ENCODE results near the gene PHLPP1. TPM values are rescaled to one million over a fixed set of nuclear protein-coding genes. Genes with fewer than 3 reads are reported as not detected.

Gene PHLPP1
- total and polyA plus RNA-seq, 2 of the 13 experiments (the other 11 are each of a cell fraction or from before 2014, with no cell fraction given), result 9.8 to 18.5 TPM

- intact Hi-C loops (cut with micrococcal nuclease; ENCODE audit: unreplicated experiment), result no loop called here
- BruUV-seq (replicated peaks), result no TSS peak
- CTCF ChIA-PET (ENCODE audit: low intra/inter-chr PET ratio, low total read pairs), result no interaction called here
These were observed 233.4 kb downstream of the PHLPP1 start for GRCh38 chr18:62948788-62949187.

GRCh38 chr18:62950246-62950645 is 234.9 kb downstream of the PHLPP1 start:
- no peak overlapping the region for H3K4me2 ChIP-seq (ENCODE audit: low read depth, low read length)
- ATAC-seq (no peak), FAIRE-seq (no peak), DNase-seq (ENCODE audit: low spot score) (no peak)
- H3K36me3 ChIP-seq (replicated peaks in 1 of 2; ENCODE audit: control insufficient read depth in 1 of 2, insufficient read depth in 2 of 2, low read length in 2 of 2), result peaks cover 12 to 46% of the 10 kb centered on the region in 2 experiments; a peak in 4 of 5 replicates
- H3K27ac ChIP-seq (ENCODE audit: extremely low read length, insufficient read depth, low read length), result no peak overlapping the region
- no TSS peak for BruUV-seq (replicated peaks)
- in situ Hi-C loops (cut with HindIII; ENCODE audit: extremely low pct_ligation_motif_present, low pct_unique_long_range_greater_than_20kb), result loop anchor here (10.0 kb wide), 1 partner anchor 235 kb away; the partner anchor contains the start of gene PHLPP1
- no peaks in the 10 kb centered on the region for H4K20me1 ChIP-seq (ENCODE audit: insufficient read depth, low read length)
- TF ChIP-seq CEBPB (IDR thresholded peaks at IDR 0.05; ENCODE audit: borderline replicate concordance, low read depth, low read length) (no peak), PRDM10 (CRISPR knock-in tag; IDR thresholded peaks at IDR 0.05; ENCODE audit: low read depth) (no peak), NRL (CRISPR knock-in tag; IDR thresholded peaks at IDR 0.05; ENCODE audit: borderline replicate concordance) (no peak), SIX1 (CRISPR knock-in tag; IDR thresholded peaks at IDR 0.05; ENCODE audit: borderline replicate concordance) (no peak), HMG20B (CRISPR knock-in tag; conservative IDR thresholded peaks at IDR 0.05) (no peak), RNF2 (conservative IDR thresholded peaks at IDR 0.05; ENCODE audit: low read depth) (no peak), ZNF18 (CRISPR knock-in tag; IDR thresholded peaks at IDR 0.05; ENCODE audit: insufficient replicate concordance) (no peak), ZKSCAN8 (CRISPR knock-in tag; IDR thresholded peaks at IDR 0.05; ENCODE audit: borderline replicate concordance) (no peak), BCL6 (CRISPR knock-in tag; IDR thresholded peaks at IDR 0.05) (no peak), CSRNP2 (CRISPR knock-in tag; conservative IDR thresholded peaks at IDR 0.05; ENCODE audit: low read depth) (no peak)
- H3K27me3 ChIP-seq (ENCODE audit: control insufficient read depth in 1 of 2, insufficient read depth in 2 of 2, low read length in 2 of 2), result no peaks in the 10 kb centered on the region; a peak in 1 of 5 replicates
- H3K79me2 ChIP-seq (ENCODE audit: insufficient read depth, low read length), result no peaks in the 10 kb centered on the region
- WGBS (ENCODE audit: low lambda C conversion rate), result 100% methylated on average over 1 of the region's 1 CpG
- H3K9me3 ChIP-seq (ENCODE audit: low read length), result no peaks in the 10 kb centered on the region
- CTCF ChIA-PET (ENCODE audit: low intra/inter-chr PET ratio, low total read pairs), result no interaction called here
- H3K4me3 ChIP-seq (replicated peaks in 1 of 3; ENCODE audit: insufficient read depth in 1 of 3, low read depth in 2 of 3, low read length in 3 of 3), result no peak overlapping the region
- POLR2A ChIA-PET, result no interaction called here
- H2AFZ ChIP-seq (ENCODE audit: low read length), result no peak overlapping the region
- intact Hi-C loops (cut with micrococcal nuclease; ENCODE audit: unreplicated experiment), result no loop called here
- no peak overlapping the region for H3K9ac ChIP-seq (ENCODE audit: insufficient read depth, low read depth, low read length)
- H3K4me1 ChIP-seq (ENCODE audit: insufficient read depth, low read length), result no peaks in the 10 kb centered on the region

More at GRCh38 chr18:62948788-62949187, 233.4 kb downstream of the PHLPP1 start:
- Histone ChIP-seq H2AFZ (ENCODE audit: low read length) (no peak overlapping the region), H3K4me3 (replicated peaks in 1 of 3; ENCODE audit: insufficient read depth in 1 of 3, low read depth in 2 of 3, low read length in 3 of 3) (no peak overlapping the region), H3K4me1 (ENCODE audit: insufficient read depth, low read length) (no peaks in the 10 kb centered on the region), H3K27ac (ENCODE audit: extremely low read length, insufficient read depth, low read length) (no peak overlapping the region), H3K9ac (ENCODE audit: insufficient read depth, low read depth, low read length) (no peak overlapping the region), H3K9me3 (ENCODE audit: low read length) (no peaks in the 10 kb centered on the region), H3K36me3 (replicated peaks in 1 of 2; ENCODE audit: control insufficient read depth in 1 of 2, insufficient read depth in 2 of 2, low read length in 2 of 2) (peaks cover 12 to 43% of the 10 kb centered on the region in 2 experiments; a peak in 4 of 5 replicates), H4K20me1 (ENCODE audit: insufficient read depth, low read length) (no peaks in the 10 kb centered on the region), H3K4me2 (ENCODE audit: low read depth, low read length) (no peak overlapping the region), H3K27me3 (ENCODE audit: control insufficient read depth in 1 of 2, insufficient read depth in 2 of 2, low read length in 2 of 2) (no peaks in the 10 kb centered on the region; a peak in 1 of 5 replicates), H3K79me2 (ENCODE audit: insufficient read depth, low read length) (no peaks in the 10 kb centered on the region)
- POLR2A ChIA-PET, result no interaction called here
- WGBS (ENCODE audit: low lambda C conversion rate), result 94% methylated on average over 2 of the region's 2 CpGs
- FAIRE-seq (no peak), DNase-seq (ENCODE audit: low spot score) (no peak), ATAC-seq (no peak)
- in situ Hi-C loops (cut with HindIII; ENCODE audit: extremely low pct_ligation_motif_present, low pct_unique_long_range_greater_than_20kb), result no loop called here
- TF ChIP-seq ZNF660 (CRISPR knock-in tag; IDR thresholded peaks at IDR 0.05; ENCODE audit: borderline replicate concordance, low read depth) (no peak), SSRP1 (CRISPR knock-in tag; IDR thresholded peaks at IDR 0.05) (no peak), MAFK (conservative IDR thresholded peaks at IDR 0.05 in 1 of 2, IDR thresholded peaks at IDR 0.05 in 1 of 2; ENCODE audit: low read length in 2 of 2) (peak in 1 of 2 experiments; percentile 40; a peak in 2 of 4 replicates), PLRG1 (conservative IDR thresholded peaks at IDR 0.05) (no peak)
